ENCODE results near the gene MAPK7.

Gene MAPK7

DNA sequence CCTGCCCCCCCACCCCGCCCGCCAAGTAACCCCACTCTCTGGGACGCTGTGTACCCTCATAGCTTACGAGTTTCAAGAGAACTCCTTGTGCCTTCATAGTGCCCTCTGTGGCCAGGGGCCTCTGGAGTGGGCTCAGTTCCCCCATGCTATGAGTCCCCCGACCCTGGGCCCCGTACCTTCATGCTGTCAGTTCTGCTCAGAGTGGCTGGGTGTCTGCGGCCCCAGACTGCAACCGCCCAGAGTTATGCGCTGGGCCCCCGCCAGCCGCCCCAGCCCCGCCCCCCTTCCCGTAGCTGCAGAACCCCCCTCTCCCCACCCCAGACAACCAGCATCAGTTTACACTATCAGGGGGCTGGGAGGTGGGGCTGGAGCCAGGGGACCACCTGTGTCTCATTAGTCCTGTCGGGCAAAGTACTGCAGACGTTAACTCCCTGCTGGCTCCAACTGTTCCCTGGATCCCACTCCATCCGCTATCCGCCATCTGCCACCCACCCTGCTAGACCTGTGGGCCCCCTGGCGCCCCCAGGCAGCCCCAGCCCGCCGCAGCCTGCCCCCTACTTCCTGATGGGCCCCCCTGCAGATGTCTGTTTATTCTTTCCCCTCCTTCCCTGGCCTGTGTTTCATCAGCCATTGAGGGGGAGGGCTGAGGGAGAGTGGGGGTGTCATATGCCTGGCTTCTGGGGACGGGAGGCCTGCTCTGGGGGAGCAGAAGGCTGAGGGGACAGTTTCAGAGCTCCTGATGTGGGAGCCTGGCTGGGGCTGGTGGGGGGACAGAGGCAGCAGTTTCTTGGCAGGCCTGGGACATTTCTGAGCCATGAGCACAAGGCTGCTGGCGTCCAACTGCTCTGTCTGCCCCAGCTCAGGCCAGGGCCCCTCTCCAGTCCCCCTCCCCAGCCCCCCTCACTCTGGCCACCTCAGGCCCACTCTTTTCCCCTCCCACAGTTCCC lies 8.9 kb downstream of the MAPK7 start, which contains the start of gene MFAP4:
Gene MFAP4, minus strand, starts transcription at position 217 of the 947 bp plus-strand sequence. Its CDS starts 35 bp downstream, at position 182.
- peak within 1 kb of the TSS; percentile 40 for H3K4me3 ChIP-seq (ENCODE audit: control insufficient read depth, low read depth, low read length)
- TF ChIP-seq, protein P1, sequence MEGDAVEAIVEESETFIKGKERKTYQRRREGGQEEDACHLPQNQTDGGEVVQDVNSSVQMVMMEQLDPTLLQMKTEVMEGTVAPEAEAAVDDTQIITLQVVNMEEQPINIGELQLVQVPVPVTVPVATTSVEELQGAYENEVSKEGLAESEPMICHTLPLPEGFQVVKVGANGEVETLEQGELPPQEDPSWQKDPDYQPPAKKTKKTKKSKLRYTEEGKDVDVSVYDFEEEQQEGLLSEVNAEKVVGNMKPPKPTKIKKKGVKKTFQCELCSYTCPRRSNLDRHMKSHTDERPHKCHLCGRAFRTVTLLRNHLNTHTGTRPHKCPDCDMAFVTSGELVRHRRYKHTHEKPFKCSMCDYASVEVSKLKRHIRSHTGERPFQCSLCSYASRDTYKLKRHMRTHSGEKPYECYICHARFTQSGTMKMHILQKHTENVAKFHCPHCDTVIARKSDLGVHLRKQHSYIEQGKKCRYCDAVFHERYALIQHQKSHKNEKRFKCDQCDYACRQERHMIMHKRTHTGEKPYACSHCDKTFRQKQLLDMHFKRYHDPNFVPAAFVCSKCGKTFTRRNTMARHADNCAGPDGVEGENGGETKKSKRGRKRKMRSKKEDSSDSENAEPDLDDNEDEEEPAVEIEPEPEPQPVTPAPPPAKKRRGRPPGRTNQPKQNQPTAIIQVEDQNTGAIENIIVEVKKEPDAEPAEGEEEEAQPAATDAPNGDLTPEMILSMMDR (conservative IDR thresholded peaks at IDR 0.05; ENCODE audit: control insufficient read depth, insufficient read depth, low read depth, low read length), result no peak
- DNase-seq (ENCODE audit: low read depth), result peak; percentile 86

DNA sequence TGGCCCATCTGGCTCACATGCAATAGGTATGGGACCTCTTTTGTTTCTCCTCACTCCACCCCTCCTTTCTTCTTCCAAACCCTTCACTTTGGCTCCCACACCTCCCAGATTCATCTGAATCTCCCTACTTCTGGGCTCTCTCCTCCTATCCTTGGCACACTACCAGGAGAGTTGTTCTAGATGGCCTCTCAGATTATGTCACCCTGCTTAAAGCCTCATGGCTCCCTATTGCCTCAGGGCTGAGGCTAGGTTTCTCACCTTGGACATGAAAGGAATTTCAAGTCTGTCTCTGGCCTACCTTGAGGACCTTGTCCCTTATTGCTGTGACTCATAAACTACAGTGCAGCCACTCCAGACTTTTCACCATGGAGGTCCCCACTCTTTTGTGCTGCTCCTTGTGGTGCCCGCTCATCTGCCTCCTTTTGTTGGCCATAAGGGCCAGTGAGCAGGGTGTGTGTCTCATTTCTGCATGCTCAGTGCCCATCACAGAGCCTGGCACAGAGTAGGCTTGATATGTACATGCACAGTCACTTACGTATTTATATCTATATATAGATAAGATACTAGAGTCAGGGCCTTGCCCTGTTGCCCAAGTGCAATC lies 9.7 kb downstream of the MAPK7 start:
- TF ChIP-seq, protein P1 (conservative IDR thresholded peaks at IDR 0.05; ENCODE audit: control insufficient read depth, insufficient read depth, low read depth, low read length), result no peak
- H3K4me3 ChIP-seq (ENCODE audit: control insufficient read depth, low read depth, low read length), result no peak overlapping the region
- peak; percentile 86 for DNase-seq (ENCODE audit: low read depth)

DNA sequence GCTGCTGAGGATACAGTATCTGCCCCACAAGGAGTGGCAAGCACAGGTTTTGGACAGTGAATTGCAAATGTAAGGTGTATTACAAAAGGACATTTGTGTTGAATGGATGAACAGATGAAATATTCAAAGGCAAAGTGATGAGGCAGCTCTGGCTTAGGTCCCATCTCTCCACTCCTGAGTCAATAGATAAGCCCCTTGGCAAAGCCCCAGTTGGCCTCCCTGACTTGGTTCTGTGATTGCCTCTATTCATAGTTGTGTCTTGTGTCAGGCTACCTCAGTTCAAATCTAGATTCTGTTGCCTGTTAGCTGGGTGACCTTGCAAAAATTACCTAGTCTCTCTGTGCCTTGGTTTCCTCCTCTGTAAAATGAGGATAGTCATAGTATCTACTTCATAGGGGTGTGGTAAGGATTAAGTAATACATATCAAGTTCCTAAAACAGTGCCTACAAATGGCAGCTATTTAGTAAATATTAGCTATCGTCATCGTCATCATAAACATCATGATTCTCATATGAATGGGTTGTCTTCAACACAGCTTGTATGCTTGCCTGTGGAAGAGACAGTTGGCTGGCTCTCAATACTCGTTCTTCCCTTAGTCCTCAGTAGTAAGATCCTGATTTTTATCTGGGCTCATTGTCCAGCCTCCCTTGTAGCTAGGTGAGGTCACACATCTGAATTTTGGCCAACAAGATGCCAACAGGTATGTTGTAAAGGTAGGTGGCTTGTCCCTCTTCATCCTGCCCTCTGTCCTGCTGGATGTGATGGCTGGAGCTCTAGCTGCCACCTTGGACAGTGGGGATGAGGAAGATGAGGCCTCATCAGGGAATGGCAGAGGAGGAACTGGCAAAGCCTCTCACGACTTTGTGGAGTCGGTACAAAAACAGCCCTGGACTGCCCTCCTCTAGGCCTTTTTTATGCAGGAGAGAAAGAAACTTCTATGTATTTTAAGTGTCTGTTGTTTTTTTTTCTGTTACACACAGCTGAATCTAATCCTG lies 10.8 kb downstream of the MAPK7 start:
- TF ChIP-seq, protein P1 (conservative IDR thresholded peaks at IDR 0.05; ENCODE audit: control insufficient read depth, insufficient read depth, low read depth, low read length), result no peak
- DNase-seq (ENCODE audit: low read depth), result no peak
- H3K4me3 ChIP-seq (ENCODE audit: control insufficient read depth, low read depth, low read length), result no peak overlapping the region

DNA sequence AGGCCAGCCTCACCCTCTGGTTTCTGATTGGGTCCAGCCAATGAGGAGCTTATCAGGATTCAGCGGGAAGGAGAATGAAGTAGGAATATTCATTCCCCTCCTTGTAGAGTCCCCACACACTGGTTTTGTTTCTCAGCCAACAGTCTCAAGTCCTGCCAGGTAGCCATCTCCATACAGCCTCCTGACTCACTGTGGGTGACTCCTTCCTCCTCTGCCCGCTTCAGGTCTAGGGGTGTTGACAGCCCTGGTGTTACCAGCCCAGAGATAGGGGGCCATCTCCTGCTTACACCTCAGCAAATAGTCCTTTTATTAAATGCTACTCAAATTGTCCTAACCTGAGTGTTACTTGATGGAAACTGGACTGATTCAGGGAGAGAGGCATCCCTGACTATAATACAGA lies 12.7 kb downstream of the MAPK7 start:
- no peak for DNase-seq (ENCODE audit: low read depth)
- TF ChIP-seq, protein P1 (conservative IDR thresholded peaks at IDR 0.05; ENCODE audit: control insufficient read depth, insufficient read depth, low read depth, low read length), result no peak
- no peak overlapping the region for H3K4me3 ChIP-seq (ENCODE audit: control insufficient read depth, low read depth, low read length)

DNA sequence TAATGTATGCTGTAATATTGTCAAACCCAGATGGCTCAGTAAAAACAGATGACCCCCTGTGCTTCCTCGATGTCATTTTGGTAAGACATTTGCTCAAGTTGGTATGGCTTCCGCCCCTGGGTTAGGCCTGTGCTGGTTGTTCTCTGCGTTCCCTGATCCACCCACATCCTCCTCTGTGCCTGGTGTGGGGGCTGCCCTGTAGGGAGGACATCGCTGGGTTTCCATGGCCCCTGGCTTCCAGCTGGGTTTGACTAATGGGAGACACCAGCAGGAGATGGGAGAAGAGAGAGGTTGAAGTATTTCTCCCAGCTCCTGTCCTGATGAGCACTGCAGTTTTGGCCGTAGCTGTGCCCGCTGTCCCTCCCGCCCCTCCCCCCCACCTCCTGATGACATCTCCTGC lies 13.1 kb downstream of the MAPK7 start:
- no peak for DNase-seq (ENCODE audit: low read depth)
- H3K4me3 ChIP-seq (ENCODE audit: control insufficient read depth, low read depth, low read length), result no peak overlapping the region
- TF ChIP-seq, protein P1 (conservative IDR thresholded peaks at IDR 0.05; ENCODE audit: control insufficient read depth, insufficient read depth, low read depth, low read length), result no peak

DNA sequence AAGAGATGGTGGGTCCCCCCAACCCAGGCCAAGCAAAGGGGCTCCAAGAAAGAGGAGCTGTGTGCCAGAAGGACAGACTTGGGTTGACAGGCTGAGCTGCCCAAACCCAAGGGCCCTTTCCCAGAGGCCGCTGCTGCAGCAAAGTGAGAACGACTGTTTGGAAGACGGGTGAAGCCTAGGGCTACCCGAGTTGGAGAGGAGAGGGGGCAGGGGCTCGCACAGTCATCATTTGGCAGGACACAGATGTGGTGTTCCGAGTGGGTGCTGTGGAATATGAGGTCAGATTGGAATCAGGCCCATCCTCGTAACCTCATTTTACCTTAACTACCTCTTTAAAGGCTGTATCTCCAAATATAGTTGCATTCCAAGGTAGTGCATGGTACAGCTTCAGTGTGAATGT lies 14.0 kb downstream of the MAPK7 start:
- DNase-seq (ENCODE audit: low read depth), result no peak
- TF ChIP-seq, protein P1 (conservative IDR thresholded peaks at IDR 0.05; ENCODE audit: control insufficient read depth, insufficient read depth, low read depth, low read length), result no peak
- H3K4me3 ChIP-seq (ENCODE audit: control insufficient read depth, low read depth, low read length), result no peak overlapping the region
